SHP77 treated with DMSO at 0.1 percent for 48 hours (cell line): ENCODE results near the gene LATS2.
"Not testable (repeated sequence)": the region's sequence is repeated elsewhere in the genome, so short reads cannot be mapped to it uniquely, and the experiment has no call there.

Experiments used
- DNase-seq: peaks from one replicate; lab custom pipeline; 2025; lab: John Stamatoyannopoulos, UW

The LATS2 gene

GRCh38 chr13:20991741-20992520, 69.5 kb downstream of the LATS2 start:
- no peak for DNase-seq

- no peak for DNase-seq
Measured at GRCh38 chr13:20990910-20991525, 70.4 kb downstream of the LATS2 start.

- no peak for DNase-seq
Measured at GRCh38 chr13:20989656-20990321, 71.6 kb downstream of the LATS2 start.

- no peak for DNase-seq
Measured at GRCh38 chr13:20988909-20989655, 72.3 kb downstream of the LATS2 start.

GRCh38 chr13:20988033-20988908, 73.1 kb downstream of the LATS2 start:
- no peak for DNase-seq

- no peak for DNase-seq
Measured at GRCh38 chr13:20987599-20987998, 73.8 kb downstream of the LATS2 start.

GRCh38 chr13:20984879-20985278, 76.5 kb downstream of the LATS2 start:
- no peak for DNase-seq

GRCh38 chr13:20983386-20983785, 78.0 kb downstream of the LATS2 start:
- DNase-seq = no peak

- DNase-seq = no peak
Measured at GRCh38 chr13:20981370-20982095, 79.9 kb downstream of the LATS2 start.

- no peak for DNase-seq
Measured at GRCh38 chr13:20980899-20981298, 80.5 kb downstream of the LATS2 start.

- DNase-seq = no peak
Measured at GRCh38 chr13:20980430-20980829, 81.0 kb downstream of the LATS2 start.

GRCh38 chr13:20977394-20977793, 84.0 kb downstream of the LATS2 start:
- no peak for DNase-seq

- DNase-seq = no peak
Measured at GRCh38 chr13:20974981-20975585, 86.3 kb downstream of the LATS2 start.

- DNase-seq = no peak
Measured at GRCh38 chr13:20973886-20974425, 87.4 kb downstream of the LATS2 start.

- DNase-seq = no peak
Measured at GRCh38 chr13:20972731-20973130, 88.7 kb downstream of the LATS2 start.

- no peak for DNase-seq
Measured at GRCh38 chr13:20969182-20969581, 92.2 kb downstream of the LATS2 start.

- no peak for DNase-seq
Measured at GRCh38 chr13:20968745-20969144, 92.6 kb downstream of the LATS2 start.

- DNase-seq = no peak
Measured at GRCh38 chr13:20967340-20967739, 94.0 kb downstream of the LATS2 start.

- no peak for DNase-seq
Measured at GRCh38 chr13:20964904-20965303, 96.5 kb downstream of the LATS2 start.

- not testable (repeated sequence) for DNase-seq
Measured at GRCh38 chr13:20961663-20962062, 99.7 kb downstream of the LATS2 start.
